Measurements from ENCODE around the gene FAM171A1.

DNA sequence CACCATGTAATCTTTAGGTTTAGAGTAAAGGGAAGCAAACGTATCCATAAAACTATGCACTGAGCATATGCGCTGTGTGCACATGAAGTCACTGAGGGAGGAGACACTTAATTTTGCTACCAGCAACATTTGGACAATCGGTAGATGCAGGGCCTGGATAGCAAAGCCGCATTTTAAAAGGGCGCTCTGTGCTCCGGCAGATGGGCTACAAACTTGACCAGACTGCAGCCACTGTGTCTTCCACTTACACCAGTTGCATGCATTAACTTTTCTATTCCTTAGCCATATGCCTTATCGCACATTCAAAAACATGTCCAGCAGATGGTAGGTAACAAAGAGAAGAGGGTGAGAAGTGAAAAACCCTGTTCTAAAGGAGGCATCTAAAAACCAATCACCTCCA lies 18.3 kb downstream of the FAM171A1 start:
- TF ChIP-seq POLR2A (IDR thresholded peaks at IDR 0.05; ENCODE audit: low read depth, low read length) (no peak), POLR2AphosphoS5 (IDR thresholded peaks at IDR 0.05; ENCODE audit: low read depth, low read length) (no peak), TAF1 (IDR thresholded peaks at IDR 0.05; ENCODE audit: borderline replicate concordance, low read depth, low read length) (no peak)

All from GM12892 (cell line).